ENCODE data around the gene KRTAP10-2.
"Not testable (repeated sequence)": the region's sequence is repeated elsewhere in the genome, so short reads cannot be mapped to it uniquely, and the experiment has no call there.

The KRTAP10-2 gene

GRCh38 chr21:44551340-44551961 lies at the start of gene KRTAP10-2:
KRTAP10-2 (minus strand) TSS chr21:44551505; CDS start chr21:44551458, 47 bp downstream.
- no peak for ATAC-seq
- no peak for DNase-seq

DNA sequence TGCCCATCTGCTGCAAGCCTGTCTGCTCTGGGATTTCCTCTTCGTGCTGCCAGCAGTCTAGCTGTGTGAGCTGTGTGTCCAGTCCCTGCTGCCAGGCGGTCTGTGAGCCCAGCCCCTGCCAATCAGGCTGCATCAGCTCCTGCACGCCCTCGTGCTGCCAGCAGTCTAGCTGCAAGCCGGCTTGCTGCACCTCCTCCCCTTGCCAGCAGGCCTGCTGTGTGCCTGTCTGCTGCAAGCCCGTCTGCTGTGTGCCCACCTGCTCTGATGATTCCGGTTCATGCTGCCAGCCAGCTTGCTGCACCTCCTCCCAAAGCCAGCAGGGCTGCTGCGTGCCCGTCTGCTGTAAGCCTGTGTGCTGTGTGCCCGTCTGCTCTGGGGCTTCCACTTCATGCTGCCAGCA lies 49.8 kb upstream of the KRTAP10-2 start:
- ATAC-seq, DNase-seq: not testable (repeated sequence)

- DNase-seq, ATAC-seq: not testable (repeated sequence)
Observed at GRCh38 chr21:44600118-44600978, 49.0 kb upstream of the KRTAP10-2 start, which contains the start of gene KRTAP10-7. KRTAP10-7 (plus strand) TSS chr21:44600597; CDS start chr21:44600622, 25 bp downstream.

DNA sequence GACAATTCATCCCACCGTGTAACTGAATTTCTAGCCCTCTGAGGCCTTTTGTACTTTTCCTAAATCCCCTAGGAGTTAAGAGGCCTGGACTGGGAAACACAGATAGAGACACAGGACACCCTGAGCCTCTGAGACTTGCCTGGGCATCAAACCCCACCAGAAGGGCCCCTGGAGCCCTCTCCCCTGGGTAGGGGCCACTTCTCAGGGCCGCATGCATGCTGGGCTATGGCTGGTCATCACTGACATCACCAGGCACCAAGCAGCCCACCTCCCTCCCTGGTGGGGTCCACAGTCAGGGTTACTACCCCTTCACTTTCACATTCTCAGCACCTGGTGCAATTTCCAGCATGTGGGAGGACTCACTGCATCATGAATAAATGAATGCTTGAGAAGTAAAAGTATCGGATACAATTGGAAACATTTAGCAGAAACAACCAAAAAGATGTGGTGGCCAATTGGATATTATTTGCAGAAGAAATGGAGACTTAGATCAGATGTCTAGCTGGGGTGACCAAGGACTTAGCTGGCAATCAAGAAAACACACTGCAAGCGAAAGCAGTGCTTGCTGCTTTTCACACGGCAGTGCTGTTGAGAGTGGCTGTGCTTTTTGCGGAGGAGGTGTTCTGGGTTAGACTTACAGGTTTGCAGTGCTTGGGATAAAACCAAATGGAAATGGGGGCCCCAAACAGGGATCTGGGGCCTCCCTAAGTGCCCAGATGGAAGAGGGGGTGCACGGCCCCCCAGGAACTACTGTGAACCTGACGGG lies 48.1 kb upstream of the KRTAP10-2 start:
- DNase-seq: no peak
- ATAC-seq: no peak

- no peak for ATAC-seq
- no peak for DNase-seq
Observed at GRCh38 chr21:44598061-44598460, 46.8 kb upstream of the KRTAP10-2 start.

- DNase-seq (no peak), ATAC-seq (no peak)
Observed at GRCh38 chr21:44596068-44596725, 44.9 kb upstream of the KRTAP10-2 start.

GRCh38 chr21:44595524-44595923 lies 44.2 kb upstream of the KRTAP10-2 start:
- ATAC-seq (no peak), DNase-seq (no peak)

DNA sequence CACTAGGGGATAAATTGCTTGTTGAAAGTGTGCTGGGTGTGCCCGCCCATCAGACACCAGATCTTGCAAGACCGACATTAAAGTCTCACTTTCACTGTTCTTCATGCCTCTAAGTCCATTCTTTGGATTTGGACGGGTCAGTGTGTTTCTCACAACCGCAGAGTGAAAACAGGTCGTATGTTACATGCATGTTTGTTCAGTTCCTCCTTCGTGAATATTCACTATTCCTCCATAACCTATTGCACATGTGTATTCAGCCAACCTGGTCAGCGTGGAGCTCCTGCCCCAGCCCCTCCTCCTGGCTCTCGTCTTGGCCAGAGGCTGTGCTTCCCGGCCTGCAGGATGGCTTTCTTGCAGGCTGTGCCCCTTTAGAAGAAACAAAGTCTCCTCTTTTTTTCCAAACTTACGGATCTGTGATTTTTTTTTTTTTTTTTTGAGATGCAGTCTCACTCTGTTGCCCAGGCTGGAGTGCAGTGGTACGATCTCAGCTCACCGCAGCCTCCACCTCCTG lies 43.2 kb upstream of the KRTAP10-2 start:
- no peak for ATAC-seq
- DNase-seq: no peak

DNA sequence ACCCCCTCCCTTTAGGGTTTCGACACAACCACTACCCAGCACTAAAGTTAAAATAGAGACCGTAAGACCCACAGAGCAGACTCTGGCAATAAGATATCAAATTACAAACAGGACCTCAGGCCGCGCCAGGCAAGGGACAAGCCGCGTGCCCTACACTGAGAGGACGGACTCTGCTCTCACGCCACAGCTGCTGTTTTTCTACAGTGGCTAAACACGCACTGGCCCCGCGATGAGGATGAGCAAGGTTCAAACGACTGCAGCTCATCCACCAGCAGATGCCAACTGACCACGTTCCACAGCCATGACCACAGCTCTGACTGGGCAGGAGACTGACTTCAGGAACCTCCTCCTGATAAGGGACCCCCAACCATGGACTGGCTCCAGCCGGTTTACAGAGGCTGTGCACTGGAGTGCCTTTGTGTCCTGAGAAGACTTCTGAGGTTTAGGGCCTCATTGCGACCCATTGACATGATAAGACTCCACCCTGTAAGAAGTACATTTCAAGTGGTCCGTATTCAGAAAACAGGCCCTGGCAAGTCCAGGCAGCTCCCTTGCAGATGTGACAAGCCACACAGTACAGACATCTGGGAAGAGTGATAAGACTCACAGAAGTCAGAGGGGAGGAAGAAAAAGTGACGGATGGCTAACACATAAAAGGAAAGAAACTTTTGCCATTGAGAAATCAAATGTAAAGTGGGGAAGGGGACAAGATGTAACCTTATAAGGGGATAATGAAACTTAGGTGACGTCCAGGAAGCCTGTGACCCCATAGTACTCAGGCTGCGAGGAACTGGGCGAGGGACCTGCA lies 42.5 kb upstream of the KRTAP10-2 start:
- no peak for DNase-seq
- no peak for ATAC-seq

DNA sequence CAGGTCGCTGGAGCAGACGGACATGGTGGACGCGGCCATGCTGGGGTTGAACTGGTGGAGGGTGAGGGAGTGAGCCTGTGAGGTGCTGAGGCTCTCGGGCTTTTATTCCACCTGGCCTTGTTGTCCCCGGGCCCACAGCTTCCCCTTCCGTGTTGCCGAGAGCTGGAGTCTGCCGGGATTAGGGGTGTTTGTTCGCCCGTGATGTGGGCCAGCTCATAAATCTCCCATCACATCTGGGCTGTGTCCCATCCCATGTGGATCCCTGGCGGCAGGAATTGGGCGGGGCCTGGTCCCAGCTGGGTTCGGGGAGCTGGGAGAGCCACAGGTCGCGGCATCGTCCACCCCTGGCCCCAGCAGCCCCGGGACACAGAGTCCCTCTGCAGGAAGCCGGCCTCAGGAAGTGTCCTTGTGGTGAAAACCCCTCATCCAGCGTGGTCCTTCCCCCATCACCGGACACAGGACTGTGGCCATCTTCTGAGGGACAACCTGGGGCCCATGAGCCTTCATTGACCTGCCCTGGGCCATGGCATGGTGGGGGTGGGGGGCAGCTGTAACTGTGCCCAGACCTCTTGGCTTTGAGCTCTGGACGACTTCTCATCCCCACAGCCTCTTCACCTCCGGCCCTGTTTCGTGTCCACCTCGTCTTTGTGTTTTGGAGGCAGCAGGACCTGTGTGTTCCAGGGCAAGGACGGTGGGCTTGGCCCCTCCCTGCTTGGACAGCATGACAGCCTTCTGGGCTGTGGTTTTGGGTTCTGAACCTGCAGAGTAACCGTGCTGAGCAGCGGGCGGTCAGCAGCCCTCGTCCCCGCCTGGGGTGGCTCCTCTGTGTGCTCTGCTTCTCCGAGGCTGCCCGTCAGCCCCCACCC lies 41.4 kb upstream of the KRTAP10-2 start, which contains the start of gene KRTAP10-6:
Gene KRTAP10-6 (minus strand): TSS at position 60 of the 866 bp plus-strand sequence. CDS start 21 bp downstream, at position 39.
- DNase-seq: no peak
- no peak for ATAC-seq

DNA sequence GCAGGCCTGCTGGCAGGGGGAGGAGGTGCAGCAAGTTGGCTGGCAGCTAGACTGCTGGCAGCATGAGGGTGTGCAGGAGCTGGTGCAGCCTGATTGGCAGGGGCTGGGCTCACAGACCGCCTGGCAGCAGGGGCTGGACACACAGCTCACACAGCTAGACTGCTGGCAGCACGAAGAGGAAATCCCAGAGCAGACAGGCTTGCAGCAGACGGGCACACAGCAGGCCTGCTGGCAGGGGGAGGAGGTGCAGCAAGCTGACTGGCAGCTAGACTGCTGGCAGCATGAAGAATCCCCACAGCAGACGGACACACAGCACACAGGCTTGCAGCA lies 40.5 kb upstream of the KRTAP10-2 start:
- not testable (repeated sequence) for ATAC-seq, DNase-seq

DNA sequence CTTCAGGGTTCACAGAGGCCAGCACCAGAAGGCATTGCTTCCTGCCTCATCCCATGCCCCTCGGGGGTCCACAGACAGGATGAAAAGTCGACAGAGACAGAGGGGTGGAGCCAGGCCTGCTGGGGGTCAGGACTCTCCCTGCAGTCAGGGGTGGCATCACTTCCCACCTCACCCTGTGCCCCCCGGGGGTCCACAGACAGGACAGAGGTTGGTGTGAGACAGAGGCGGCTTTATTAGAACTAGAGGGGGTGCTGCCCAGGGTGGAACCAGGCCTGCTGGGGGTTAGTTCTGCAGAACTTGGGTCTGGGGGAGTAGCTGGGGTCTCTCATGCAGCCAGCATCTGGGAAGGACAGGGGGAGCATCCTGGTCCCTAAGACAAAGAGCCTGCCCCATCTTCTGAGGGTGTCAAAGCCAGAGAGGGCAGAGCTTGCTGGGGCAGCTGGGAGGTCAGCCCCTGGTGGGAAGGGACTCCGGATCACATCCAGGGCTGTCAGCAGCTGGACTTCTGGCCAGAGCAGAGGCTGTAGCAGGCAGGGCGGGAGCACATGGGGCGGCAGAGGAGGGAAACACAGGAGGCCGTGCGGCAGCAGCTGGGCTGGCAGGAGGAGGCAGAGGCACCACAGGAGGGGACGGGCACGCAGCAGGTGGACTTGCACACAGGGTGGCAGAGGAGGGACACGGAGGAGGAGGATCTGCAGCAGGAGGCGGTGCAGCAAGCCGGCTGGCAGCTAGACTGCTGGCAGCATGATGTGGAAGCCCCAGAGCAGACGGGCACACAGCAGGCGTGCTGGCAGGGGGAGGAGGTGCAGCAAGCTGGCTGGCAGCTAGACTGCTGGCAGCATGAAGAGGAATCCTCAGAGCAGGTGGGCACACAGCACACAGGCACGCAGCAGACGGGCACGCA lies 39.8 kb upstream of the KRTAP10-2 start:
- not testable (repeated sequence) for DNase-seq, ATAC-seq

DNA sequence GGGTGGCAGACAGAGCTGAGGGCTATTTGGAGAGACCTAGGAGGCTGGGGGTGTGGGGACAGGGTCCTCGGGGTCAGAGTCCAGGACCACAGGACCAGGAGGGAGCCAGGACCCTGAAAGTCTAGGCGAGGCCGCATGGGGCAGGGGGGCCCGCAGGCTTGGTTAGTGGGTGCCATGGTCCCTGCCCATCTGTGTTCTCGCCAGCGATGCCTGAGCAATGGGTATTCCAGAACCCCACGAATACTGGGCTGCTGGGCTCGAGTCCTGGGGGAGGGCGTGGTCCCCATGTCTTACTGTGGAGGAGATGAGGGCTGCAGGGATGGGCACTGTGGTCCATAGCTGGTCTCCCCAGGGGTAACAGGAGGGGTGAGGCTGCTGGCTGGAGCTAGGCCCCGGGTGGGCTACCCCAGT lies 39.0 kb upstream of the KRTAP10-2 start:
- DNase-seq: no peak
- no peak for ATAC-seq

DNA sequence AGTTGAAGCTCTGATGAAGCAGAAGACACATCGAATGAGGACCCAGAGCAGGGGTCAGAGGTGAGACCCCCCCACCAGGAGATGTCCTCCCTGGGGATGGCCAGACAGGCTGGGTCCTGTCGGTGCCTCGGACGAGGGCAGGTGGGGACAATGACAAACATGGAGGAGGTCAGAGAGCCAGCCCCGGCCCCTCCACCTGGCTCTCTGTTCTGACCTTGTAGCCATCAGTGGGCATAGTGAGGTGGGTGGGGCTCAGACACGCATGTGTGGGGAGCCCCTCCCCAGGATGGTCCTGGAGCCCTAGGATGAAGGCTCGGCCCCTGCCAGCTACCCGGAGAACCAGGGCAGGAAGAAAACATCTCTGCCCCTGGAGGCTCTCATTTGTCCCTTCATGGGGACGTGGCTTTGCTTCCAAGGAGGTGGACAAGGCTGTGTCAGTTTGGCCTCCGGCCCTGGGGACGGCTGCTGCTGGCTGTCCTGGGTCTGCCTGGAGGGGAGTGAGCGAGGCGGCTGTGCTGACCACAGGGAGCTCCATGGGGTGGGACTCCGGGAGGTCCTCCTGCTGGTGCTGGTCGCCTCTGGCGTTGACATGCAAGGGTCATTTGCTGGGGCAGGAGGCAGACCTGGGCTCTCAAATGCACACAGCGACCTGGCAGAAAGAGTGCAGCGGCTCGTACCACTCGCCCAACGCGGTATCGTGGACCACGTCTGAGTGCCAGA lies 38.4 kb upstream of the KRTAP10-2 start:
- no peak for ATAC-seq
- DNase-seq: no peak

DNA sequence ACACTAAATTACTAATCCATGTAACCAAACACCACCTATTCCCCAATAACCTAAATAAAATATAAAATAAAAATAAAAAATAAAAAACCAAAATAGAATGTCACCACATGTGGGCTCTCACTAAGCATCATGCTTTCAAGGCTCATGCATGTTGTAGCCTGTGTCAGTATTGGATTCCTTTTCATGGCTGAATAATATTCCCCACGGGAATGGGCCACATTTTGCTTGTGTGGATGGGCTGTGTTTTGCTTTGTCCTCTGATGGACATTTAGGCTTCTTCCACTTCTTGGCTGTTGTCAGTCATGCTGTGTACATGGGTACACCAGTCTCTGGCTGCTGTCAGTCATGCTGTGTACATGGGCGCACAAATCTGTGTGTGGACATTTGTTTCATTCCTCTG lies 37.8 kb upstream of the KRTAP10-2 start:
- no peak for DNase-seq
- ATAC-seq: no peak

DNA sequence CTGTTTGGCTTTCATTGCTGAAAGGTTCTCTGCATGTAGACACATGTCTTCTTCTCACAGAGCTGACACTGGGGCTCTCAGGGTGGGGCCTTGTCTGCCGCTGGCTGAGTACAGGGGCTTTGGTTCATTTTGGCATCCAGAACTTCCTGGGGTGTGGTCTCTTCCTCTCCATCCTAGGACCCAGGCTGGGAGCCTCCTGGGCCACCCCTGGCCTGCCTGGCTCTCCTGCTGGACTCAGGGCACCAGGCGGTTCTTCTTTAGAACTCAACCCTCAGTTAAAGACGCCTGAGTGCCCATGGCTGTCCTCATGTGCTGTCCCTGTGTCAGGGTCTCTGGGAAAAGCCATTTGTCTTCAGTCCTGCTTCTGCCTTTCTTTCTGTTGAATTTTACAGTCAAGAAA lies 34.6 kb upstream of the KRTAP10-2 start:
- DNase-seq: no peak
- ATAC-seq: no peak

GRCh38 chr21:44583800-44584147 lies 32.5 kb upstream of the KRTAP10-2 start:
- DNase-seq: no peak
- ATAC-seq: peak; percentile 32

- ATAC-seq (no peak), DNase-seq (no peak)
Observed at GRCh38 chr21:44583089-44583799, 31.9 kb upstream of the KRTAP10-2 start.

All from stimulated activated naive CD8-positive, alpha-beta T cell treated with anti-CD3 and anti-CD28 coated beads, Interleukin-15, Interleukin-2, amounts not matched to agents 100 U/mL and 50 U/mL, for 24 hours (primary cell).